GM21717 (cell line): ENCODE measurements around the gene CRABP2.

ENCODE experiments used
- ATAC-seq: cut with Tn5 transposase; IDR thresholded peaks from one replicate; pipeline ENCODE4 v1.9.1; 2021; ENCODE audit warnings: mild to moderate bottlenecking, moderate library complexity; ENCODE audit not compliant: unreplicated experiment

CRABP2 gene

GRCh38 chr1:156670791-156671190 lies 34.6 kb downstream of the CRABP2 start:
- ATAC-seq, result no peak

- ATAC-seq, result no peak
Measured at GRCh38 chr1:156670359-156670758, 35.0 kb downstream of the CRABP2 start.

GRCh38 chr1:156669794-156670193 lies 35.6 kb downstream of the CRABP2 start:
- no peak for ATAC-seq

GRCh38 chr1:156668801-156669637 lies 36.4 kb downstream of the CRABP2 start:
- ATAC-seq, result no peak

- ATAC-seq, result no peak
Measured at GRCh38 chr1:156667968-156668709, 37.2 kb downstream of the CRABP2 start.

- no peak for ATAC-seq
Measured at GRCh38 chr1:156667610-156667967, 37.8 kb downstream of the CRABP2 start.

GRCh38 chr1:156666862-156667609 lies 38.3 kb downstream of the CRABP2 start:
- ATAC-seq, result no peak

- no peak for ATAC-seq
Measured at GRCh38 chr1:156665539-156665938, 39.8 kb downstream of the CRABP2 start.

- ATAC-seq, result no peak
Measured at GRCh38 chr1:156664767-156665411, 40.5 kb downstream of the CRABP2 start.

GRCh38 chr1:156664046-156664766 lies 41.2 kb downstream of the CRABP2 start:
- no peak for ATAC-seq

- no peak for ATAC-seq
Measured at GRCh38 chr1:156663178-156663577, 42.2 kb downstream of the CRABP2 start.

- no peak for ATAC-seq
Measured at GRCh38 chr1:156662800-156663055, 42.7 kb downstream of the CRABP2 start.

- no peak for ATAC-seq
Measured at GRCh38 chr1:156662005-156662799, 43.2 kb downstream of the CRABP2 start.

GRCh38 chr1:156660752-156661112 lies 44.7 kb downstream of the CRABP2 start:
- ATAC-seq, result no peak

GRCh38 chr1:156659988-156660751 lies 45.2 kb downstream of the CRABP2 start:
- ATAC-seq, result no peak

- no peak for ATAC-seq
Measured at GRCh38 chr1:156659661-156659987, 45.8 kb downstream of the CRABP2 start.

GRCh38 chr1:156658945-156659574 lies 46.3 kb downstream of the CRABP2 start:
- ATAC-seq, result no peak

- ATAC-seq, result no peak
Measured at GRCh38 chr1:156658496-156658895, 46.9 kb downstream of the CRABP2 start.
